BE2C (cell line): ENCODE results near the gene MROH8.

Experiments used
- DNase-seq: peaks from one replicate; pipeline ENCODE4 v3.0.0-alpha.2; 2020
- H3K27me3 ChIP-seq: fragments of 250-450 bp; sonication (Bioruptor Pico); 2 replicates; pipeline ENCODE4 v1.5.1; 2020; ENCODE audit warnings: mild to moderate bottlenecking
- H3K36me3 ChIP-seq: fragments of 250-450 bp; sonication (Bioruptor Pico); 2 replicates; pipeline ENCODE4 v1.5.1; 2020; ENCODE audit warnings: mild to moderate bottlenecking
- H3K4me1 ChIP-seq: fragments of 250-450 bp; sonication (Bioruptor Pico); 2 replicates; pipeline ENCODE4 v1.5.1; 2020
- H3K4me3 ChIP-seq: 2 replicates; pipeline ENCODE4 v1.5.1; 2011; ENCODE audit warnings: low read depth, low read length
- H3K9me3 ChIP-seq: fragments of 250-450 bp; sonication (Bioruptor Pico); 2 replicates; pipeline ENCODE4 v1.5.1; 2020
- CTCF ChIP-seq: IDR thresholded peaks from 2 replicates; pipeline ENCODE4 v1.5.1; 2012; ENCODE audit warnings: mild to moderate bottlenecking, low read depth, low read length

MROH8 gene

DNA sequence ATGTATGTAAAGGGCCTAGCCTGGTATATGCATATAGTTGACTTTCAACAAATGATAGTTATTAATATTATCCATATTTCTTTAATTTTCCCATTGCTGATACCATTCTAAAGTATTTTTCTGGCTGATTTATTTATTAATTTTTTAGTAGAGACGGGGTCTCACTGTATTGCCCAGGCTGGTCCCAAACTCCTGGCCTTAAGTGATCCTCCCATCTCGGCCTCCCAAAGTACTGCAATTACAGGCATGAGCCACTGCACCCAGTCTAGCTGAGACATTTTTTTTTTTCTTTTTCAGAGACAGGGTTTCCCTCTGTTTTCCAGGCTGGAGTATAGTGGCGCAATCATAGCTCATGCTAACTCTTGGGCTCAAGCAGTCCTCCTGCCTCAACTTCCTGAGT lies 29.8 kb upstream of the MROH8 start:
- no peaks in the 10 kb centered on the region for H3K9me3 ChIP-seq
- no peak overlapping the region for H3K4me3 ChIP-seq
- no peaks in the 10 kb centered on the region for H3K27me3 ChIP-seq
- peaks cover 99% of the 10 kb centered on the region for H3K36me3 ChIP-seq
- no peaks in the 10 kb centered on the region for H3K4me1 ChIP-seq
- no peak for DNase-seq
- TF ChIP-seq CTCF: no peak

DNA sequence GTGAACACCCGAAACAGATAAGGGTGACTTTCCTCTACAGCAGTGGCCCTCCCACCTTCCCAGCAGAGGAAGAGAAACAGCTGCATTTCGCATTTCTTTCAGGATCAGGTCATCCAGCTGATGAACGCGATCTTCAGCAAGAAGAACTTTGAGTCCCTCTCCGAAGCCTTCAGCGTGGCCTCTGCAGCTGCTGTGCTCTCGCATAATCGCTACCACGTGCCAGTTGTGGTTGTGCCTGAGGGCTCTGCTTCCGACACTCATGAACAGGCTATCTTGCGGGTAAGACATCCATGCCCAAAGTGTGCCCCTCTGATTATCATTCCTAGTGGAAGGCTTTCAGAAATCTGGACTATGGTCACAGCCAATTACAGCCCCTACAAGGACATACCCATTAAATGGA lies 27.8 kb upstream of the MROH8 start:
- H3K4me1 ChIP-seq: peaks cover 4% of the 10 kb centered on the region
- TF ChIP-seq CTCF: no peak
- H3K36me3 ChIP-seq: peaks cover 94% of the 10 kb centered on the region
- H3K9me3 ChIP-seq: no peaks in the 10 kb centered on the region
- H3K4me3 ChIP-seq: no peak overlapping the region
- H3K27me3 ChIP-seq: no peaks in the 10 kb centered on the region
- no peak for DNase-seq

DNA sequence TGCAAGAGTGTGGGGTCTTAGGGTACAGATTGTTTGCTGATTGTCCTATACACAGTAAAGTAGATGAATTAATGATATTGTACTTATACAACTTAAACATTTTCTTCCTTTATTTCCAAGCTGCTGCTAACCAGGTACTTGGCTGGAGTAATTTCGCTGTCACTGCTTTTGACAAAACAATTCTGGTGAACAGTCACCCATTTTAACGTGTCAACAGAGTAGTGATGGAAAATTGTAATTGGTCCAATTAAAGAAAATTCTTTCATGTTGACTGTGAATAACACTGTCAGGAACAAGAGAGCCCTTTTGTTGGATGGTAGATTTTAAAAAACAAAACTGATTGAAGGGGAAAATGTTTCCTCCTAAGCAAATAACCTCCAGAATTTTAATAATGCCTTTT lies 26.4 kb upstream of the MROH8 start:
- H3K9me3 ChIP-seq: no peaks in the 10 kb centered on the region

DNA sequence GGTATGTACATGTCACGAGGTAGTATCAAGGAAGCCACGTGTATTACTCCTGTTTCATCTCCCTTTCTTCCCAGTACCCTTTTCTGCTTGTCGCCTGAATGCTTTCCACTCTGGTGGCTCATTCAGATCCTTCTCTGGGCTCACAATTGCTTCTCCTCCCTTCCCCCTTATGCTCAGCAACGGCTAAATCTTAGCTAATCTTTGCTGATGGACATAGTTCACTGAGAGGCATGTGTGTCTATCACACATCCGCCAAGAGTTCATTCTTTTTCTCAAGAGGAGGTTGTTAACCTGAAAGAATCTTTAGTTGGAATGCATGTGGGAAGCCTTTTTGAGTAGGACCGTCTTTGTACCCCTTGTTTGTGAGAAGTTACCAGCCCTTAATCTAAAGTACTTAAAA lies 25.8 kb upstream of the MROH8 start:
- Histone ChIP-seq H3K4me3 (no peak overlapping the region), H3K27me3 (no peaks in the 10 kb centered on the region), H3K4me1 (peaks cover 13% of the 10 kb centered on the region), H3K36me3 (peaks cover 94% of the 10 kb centered on the region), H3K9me3 (no peaks in the 10 kb centered on the region)
- TF ChIP-seq CTCF: no peak
- DNase-seq: no peak

More for the DNA sequence above, 26.4 kb upstream of the MROH8 start:
- Histone ChIP-seq H3K4me3 (no peak overlapping the region), H3K36me3 (peaks cover 94% of the 10 kb centered on the region), H3K4me1 (peaks cover 13% of the 10 kb centered on the region), H3K27me3 (no peaks in the 10 kb centered on the region)
- DNase-seq: no peak
- no peak for TF ChIP-seq CTCF

DNA sequence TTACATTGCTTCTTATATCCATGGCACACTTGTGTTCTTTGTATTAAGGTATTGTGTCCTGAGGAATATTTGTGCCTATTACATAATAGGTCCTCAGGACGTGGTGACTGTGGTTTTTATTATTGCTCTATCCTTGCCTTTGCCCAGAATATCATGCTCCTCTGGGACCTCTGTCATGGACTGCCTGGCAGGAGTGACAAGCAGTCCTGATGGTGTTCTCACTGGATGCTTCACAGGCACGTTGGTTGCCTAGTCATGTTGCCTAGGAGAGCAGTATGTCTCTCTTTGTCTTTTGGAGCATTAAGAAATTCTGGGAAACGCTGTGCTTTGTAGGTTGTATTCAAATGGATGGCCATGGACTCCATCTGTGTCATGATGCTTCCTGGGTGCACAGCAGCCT lies 24.7 kb upstream of the MROH8 start:
- Histone ChIP-seq H3K4me1 (peaks cover 13% of the 10 kb centered on the region), H3K36me3 (peaks cover 93% of the 10 kb centered on the region), H3K27me3 (no peaks in the 10 kb centered on the region), H3K4me3 (no peak overlapping the region), H3K9me3 (no peaks in the 10 kb centered on the region)
- TF ChIP-seq CTCF: no peak
- no peak for DNase-seq

DNA sequence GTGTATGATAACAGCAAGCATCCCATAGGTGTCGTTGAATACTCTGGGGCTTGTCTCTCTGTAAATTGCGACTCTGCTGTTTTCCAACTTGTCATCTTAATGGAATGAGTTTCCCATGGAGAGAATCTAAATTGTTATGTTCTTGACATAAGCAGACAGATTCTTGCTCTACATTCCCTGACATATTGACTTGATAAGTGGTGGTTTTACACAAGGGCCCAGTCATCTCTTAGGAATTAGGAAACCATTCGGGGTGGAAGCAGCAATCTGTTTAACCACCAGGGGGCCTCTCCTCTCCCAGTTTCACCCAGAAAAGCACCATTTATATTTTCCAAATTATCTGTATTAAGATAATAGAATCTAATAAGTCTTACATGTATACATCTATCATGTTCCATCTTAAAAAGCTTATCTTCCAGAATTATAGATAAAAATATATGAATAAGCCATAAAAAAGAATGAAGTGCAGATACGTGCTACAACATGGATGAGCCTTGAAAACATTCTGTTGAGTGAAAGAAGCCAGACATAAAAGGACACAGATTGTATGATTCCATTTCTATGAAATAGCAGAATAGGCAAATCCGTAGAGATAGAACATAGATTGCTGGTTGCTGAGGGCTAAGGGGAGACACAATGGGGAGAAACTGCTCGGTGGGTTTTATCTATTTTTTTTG lies 23.1 kb upstream of the MROH8 start:
- Histone ChIP-seq H3K36me3 (peaks cover 93% of the 10 kb centered on the region), H3K9me3 (no peaks in the 10 kb centered on the region), H3K4me1 (peaks cover 13% of the 10 kb centered on the region), H3K4me3 (no peak overlapping the region), H3K27me3 (no peaks in the 10 kb centered on the region)
- peak; percentile 43 for DNase-seq
- TF ChIP-seq CTCF: peak; percentile 91
